Adrenal gland (tissue), 5 donors: ENCODE data around the gene CAGE1.

Experiments used
- POLR2A ChIP-seq, 2 donors: fragments of 450-650 bp; IDR thresholded peaks; one replicate each; pipeline ENCODE4 v1.6.1; 2017; ENCODE audit warnings: antibody characterized with exemption in 2 of 2, mild to moderate bottlenecking in 2 of 2, moderate library complexity in 1 of 2
- TF ChIP-seq, protein P1 (sequence below), 6 experiments: fragments of 450-650 bp in 4 of 6; fragments of 200-600 bp in 2 of 6; sonication (generic) in 1 of 6; IDR thresholded peaks; 1 replicate in 5 of 6; 2 replicates in 1 of 6; pipeline versions ENCODE4 v1.5.1 to v1.8.0; 2016 to 2021; ENCODE audit warnings: antibody characterized with exemption in 6 of 6, mild to moderate bottlenecking in 2 of 6, moderate library complexity in 1 of 6
- donor health status: DM: no; HTN: no; CAD: no.

- TF ChIP-seq, protein P1, sequence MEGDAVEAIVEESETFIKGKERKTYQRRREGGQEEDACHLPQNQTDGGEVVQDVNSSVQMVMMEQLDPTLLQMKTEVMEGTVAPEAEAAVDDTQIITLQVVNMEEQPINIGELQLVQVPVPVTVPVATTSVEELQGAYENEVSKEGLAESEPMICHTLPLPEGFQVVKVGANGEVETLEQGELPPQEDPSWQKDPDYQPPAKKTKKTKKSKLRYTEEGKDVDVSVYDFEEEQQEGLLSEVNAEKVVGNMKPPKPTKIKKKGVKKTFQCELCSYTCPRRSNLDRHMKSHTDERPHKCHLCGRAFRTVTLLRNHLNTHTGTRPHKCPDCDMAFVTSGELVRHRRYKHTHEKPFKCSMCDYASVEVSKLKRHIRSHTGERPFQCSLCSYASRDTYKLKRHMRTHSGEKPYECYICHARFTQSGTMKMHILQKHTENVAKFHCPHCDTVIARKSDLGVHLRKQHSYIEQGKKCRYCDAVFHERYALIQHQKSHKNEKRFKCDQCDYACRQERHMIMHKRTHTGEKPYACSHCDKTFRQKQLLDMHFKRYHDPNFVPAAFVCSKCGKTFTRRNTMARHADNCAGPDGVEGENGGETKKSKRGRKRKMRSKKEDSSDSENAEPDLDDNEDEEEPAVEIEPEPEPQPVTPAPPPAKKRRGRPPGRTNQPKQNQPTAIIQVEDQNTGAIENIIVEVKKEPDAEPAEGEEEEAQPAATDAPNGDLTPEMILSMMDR (IDR thresholded peaks at IDR 0.05), result no peak
- no peak for TF ChIP-seq POLR2A (IDR thresholded peaks at IDR 0.05)
Measured at GRCh38 chr6:7343546-7344475, 45.7 kb downstream of the CAGE1 start.
